Large intestine (tissue), 3 donors: ENCODE measurements around the gene RSAD2. TPM values are rescaled to one million over a fixed set of nuclear protein-coding genes. Genes with fewer than 3 reads are reported as not detected.
"Not testable (repeated sequence)": the region's sequence is repeated elsewhere in the genome, so short reads cannot be mapped to it uniquely, and the experiment has no call there.

Source experiments
- DNase-seq, 2 donors: peaks; one replicate each; pipeline versions ENCODE4 v3.0.0 to v3.0.0-alpha.2; 2013
- H3K27ac ChIP-seq: one replicate; pipeline ENCODE4 v1.5.1; 2013; ENCODE audit warnings: low read length
- H3K27me3 ChIP-seq: 2 replicates; pipeline ENCODE4 v1.6.1; 2013; ENCODE audit warnings: low read length; ENCODE audit not compliant: control insufficient read depth, insufficient read depth
- H3K36me3 ChIP-seq: 2 replicates; pipeline ENCODE4 v1.6.1; 2013; ENCODE audit warnings: low read length; ENCODE audit not compliant: control insufficient read depth, insufficient read depth
- H3K4me1 ChIP-seq: one replicate; pipeline ENCODE4 v1.6.1; 2013; ENCODE audit warnings: low read length; ENCODE audit not compliant: control insufficient read depth, insufficient read depth
- H3K4me3 ChIP-seq: one replicate; pipeline ENCODE4 v1.5.1; 2013; ENCODE audit warnings: low read length
- H3K9me3 ChIP-seq: one replicate; pipeline ENCODE4 v1.6.1; 2013; ENCODE audit warnings: mild to moderate bottlenecking, low read depth, low read length, moderate library complexity; ENCODE audit not compliant: control insufficient read depth
- WGBS: methylation state at CpG from one replicate; pipeline ENCODE4 v1.1.5; 2013; ENCODE audit warnings: low lambda C conversion rate; ENCODE audit not compliant: insufficient coverage; 5-methylcytosine and 5-hydroxymethylcytosine counted together
- polyA plus RNA-seq: library from polyadenylated mRNA; unstranded; fragments of 120-200 nt; gene quantifications from one replicate; pipeline ENCODE4 v1.2.1, GENCODE V29; 2013

Gene RSAD2
- polyA plus RNA-seq, 1 donor, result 3.7 TPM

GRCh38 chr2:6896930-6897759 is 19.6 kb downstream of the RSAD2 start:
- DNase-seq, result no peak
- no peaks in the 10 kb centered on the region for H3K36me3 ChIP-seq
- H3K27ac ChIP-seq, result no peak overlapping the region
- no peaks in the 10 kb centered on the region for H3K9me3 ChIP-seq
- no peak overlapping the region for H3K4me3 ChIP-seq
- WGBS, result 80% methylated on average over 1 of the region's 5 CpGs
- no peaks in the 10 kb centered on the region for H3K4me1 ChIP-seq
- no peaks in the 10 kb centered on the region for H3K27me3 ChIP-seq

DNA sequence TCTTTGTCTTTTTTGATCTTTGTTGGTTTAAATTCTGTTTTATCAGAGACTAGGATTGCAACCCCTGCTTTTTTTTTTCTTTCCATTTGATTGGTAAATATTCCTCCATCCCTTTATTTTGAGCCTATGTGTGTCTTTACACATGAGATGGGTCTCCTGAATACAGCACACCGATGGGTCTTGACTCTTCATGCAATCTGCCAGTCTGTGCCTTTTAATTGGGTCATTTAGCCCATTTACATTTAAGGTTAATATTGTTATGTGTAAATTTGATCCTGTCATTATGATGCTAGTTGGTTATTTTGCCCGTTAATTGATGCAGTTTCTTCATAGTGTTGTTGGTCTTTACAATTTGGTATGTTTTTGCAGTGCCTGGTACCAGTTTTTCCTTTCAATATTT is 25.0 kb downstream of the RSAD2 start:
- not testable (repeated sequence) for H3K27ac ChIP-seq, H3K9me3 ChIP-seq
- no CpG with 5 or more reads among the region's 2 CpGs for WGBS

GRCh38 chr2:6905668-6906067 is 28.1 kb downstream of the RSAD2 start:
- no peak overlapping the region for H3K27ac ChIP-seq
- DNase-seq, result no peak
- H3K27me3 ChIP-seq, result peaks cover 2% of the 10 kb centered on the region
- WGBS, result no CpG with 5 or more reads among the region's 1 CpG
- no peaks in the 10 kb centered on the region for H3K4me1 ChIP-seq
- H3K36me3 ChIP-seq, result no peaks in the 10 kb centered on the region
- no peak overlapping the region for H3K4me3 ChIP-seq
- H3K9me3 ChIP-seq, result no peaks in the 10 kb centered on the region

More for the DNA sequence above, 25.0 kb downstream of the RSAD2 start:
- not testable (repeated sequence) for H3K27me3 ChIP-seq, DNase-seq, H3K4me3 ChIP-seq, H3K36me3 ChIP-seq, H3K4me1 ChIP-seq

DNA sequence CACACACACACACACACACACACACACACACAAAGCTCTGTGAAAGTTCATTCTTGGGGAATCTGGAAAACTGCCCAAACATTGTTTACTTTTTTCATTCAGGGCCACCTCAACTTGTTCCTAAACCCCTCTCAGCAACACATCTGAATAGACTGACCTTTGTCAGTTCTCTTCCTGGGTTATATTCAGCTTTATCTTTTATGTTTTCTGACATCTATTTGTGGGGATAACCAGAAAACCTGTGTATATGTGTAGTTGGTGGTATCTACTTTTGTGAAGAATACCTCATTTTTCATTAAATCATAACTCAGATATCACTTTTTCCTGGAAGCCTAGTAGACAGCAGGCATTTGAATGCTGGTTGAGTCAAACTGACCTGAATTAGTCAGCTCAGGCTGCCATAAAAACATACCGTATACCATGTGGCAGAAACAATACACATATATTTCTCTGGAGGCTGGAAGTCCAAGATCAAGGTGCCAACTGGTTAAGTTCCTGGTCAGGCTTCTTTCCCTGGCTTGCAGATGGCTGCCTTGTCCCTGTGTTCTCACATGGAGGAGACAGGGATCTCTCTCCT is 28.7 kb downstream of the RSAD2 start:
- Histone ChIP-seq H3K4me1 (no peaks in the 10 kb centered on the region), H3K36me3 (no peaks in the 10 kb centered on the region), H3K4me3 (no peak overlapping the region), H3K9me3 (no peaks in the 10 kb centered on the region), H3K27me3 (peaks cover 2% of the 10 kb centered on the region), H3K27ac (no peak overlapping the region)
- no peak for DNase-seq
- no CpG with 5 or more reads among the region's 1 CpG for WGBS

- Histone ChIP-seq H3K27ac (no peak overlapping the region), H3K36me3 (no peaks in the 10 kb centered on the region), H3K4me1 (no peaks in the 10 kb centered on the region), H3K9me3 (no peaks in the 10 kb centered on the region), H3K27me3 (peaks cover 2% of the 10 kb centered on the region), H3K4me3 (no peak overlapping the region)
- WGBS, result 80% methylated on average over 1 of the region's 2 CpGs
- DNase-seq, result no peak
These were observed 30.7 kb downstream of the RSAD2 start for GRCh38 chr2:6908291-6908690.

DNA sequence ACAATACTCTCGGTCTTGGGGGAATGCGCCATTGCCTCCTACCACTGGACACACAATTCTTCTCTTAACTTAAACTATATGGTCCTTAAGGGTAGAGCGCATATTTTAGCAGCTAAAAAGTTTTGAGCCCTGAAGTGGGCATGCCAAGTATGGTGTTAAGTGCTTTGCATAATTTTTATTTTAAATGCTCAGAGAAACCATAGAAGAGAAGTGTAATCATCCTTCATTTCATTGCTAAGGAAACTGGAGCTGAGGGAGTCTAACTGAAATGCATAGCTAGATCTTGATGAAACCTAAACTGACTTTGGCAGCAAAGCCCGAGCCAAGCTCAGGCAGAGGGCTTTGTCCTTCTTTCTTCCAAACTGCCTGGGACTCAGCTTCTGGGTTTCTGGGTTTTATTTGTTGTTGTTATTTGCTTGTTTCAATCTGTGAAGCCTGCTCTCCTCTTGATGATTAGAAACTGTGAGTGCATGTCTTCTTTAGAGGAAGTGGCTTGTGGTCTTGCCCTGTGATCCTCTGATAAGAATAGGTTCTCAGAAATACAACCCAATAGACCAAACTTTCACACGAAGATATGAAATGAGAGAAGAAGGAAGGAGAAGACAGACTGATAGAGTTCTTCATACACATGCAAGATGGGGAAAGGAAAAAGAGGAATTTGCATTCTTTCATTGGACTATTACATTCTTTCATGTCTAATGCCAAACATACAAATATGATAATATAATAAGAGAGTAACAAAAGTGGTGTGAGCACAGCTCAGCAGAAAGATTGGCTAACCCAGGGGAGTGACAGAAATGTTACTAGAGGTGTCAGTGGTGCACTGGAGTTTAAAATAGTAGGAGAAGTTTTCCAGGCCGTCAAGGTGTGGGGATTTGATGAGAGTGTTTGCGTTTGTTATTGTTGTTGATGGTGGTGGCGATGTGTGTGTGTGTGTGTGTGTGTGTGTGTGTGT is 32.1 kb downstream of the RSAD2 start:
- 100% methylated on average over 4 of the region's 8 CpGs for WGBS
- Histone ChIP-seq H3K27ac (no peak overlapping the region), H3K9me3 (no peaks in the 10 kb centered on the region), H3K4me3 (no peak overlapping the region), H3K27me3 (peaks cover 2% of the 10 kb centered on the region), H3K36me3 (no peaks in the 10 kb centered on the region), H3K4me1 (no peaks in the 10 kb centered on the region)
- DNase-seq, result no peak

DNA sequence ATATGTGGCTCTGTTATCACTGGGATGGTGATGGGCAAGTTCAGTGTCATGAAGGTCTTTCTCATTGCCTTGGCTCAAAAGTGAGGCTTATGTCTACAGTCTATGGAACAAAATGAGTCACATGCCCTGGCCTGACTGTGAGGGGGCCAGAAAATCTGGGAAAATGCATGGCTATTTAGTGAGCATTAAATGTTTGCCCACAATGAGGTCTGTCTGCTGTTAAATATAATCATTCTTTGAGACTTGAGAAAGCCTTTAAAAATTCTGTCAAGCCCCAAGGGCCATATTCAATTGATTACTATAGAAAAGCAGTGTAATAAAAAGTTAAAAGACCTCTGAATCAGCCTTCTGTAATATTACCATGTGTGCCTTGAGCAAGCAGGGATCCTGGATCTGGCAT is 34.1 kb downstream of the RSAD2 start:
- Histone ChIP-seq H3K4me1 (peaks cover 1% of the 10 kb centered on the region), H3K36me3 (no peaks in the 10 kb centered on the region), H3K27me3 (peaks cover 2% of the 10 kb centered on the region), H3K4me3 (no peak overlapping the region), H3K27ac (no peak overlapping the region), H3K9me3 (no peaks in the 10 kb centered on the region)
- no peak for DNase-seq

- H3K4me3 ChIP-seq, result no peak overlapping the region
- peaks cover 4% of the 10 kb centered on the region for H3K4me1 ChIP-seq
- H3K9me3 ChIP-seq, result no peaks in the 10 kb centered on the region
- whole genome bisulfite sequencing, result 90% methylated on average over 2 of the region's 9 CpGs
- DNase-seq, result no peak
- peaks cover 9% of the 10 kb centered on the region for H3K27me3 ChIP-seq
- H3K27ac ChIP-seq, result no peak overlapping the region
- H3K36me3 ChIP-seq, result no peaks in the 10 kb centered on the region
These were observed 36.0 kb downstream of the RSAD2 start for GRCh38 chr2:6913415-6914157.

- Histone ChIP-seq H3K27ac (no peak overlapping the region), H3K27me3 (peaks cover 10% of the 10 kb centered on the region), H3K9me3 (no peaks in the 10 kb centered on the region), H3K4me1 (peaks cover 4% of the 10 kb centered on the region), H3K4me3 (no peak overlapping the region), H3K36me3 (no peaks in the 10 kb centered on the region)
- no CpG with 5 or more reads among the region's 3 CpGs for WGBS
- DNase-seq, result no peak
These were observed 37.3 kb downstream of the RSAD2 start for GRCh38 chr2:6914828-6915227.

GRCh38 chr2:6915399-6915798 is 37.8 kb downstream of the RSAD2 start:
- 100% methylated on average over 1 of the region's 2 CpGs for WGBS
- no peak overlapping the region for H3K27ac ChIP-seq
- H3K4me3 ChIP-seq, result no peak overlapping the region
- no peaks in the 10 kb centered on the region for H3K9me3 ChIP-seq
- H3K27me3 ChIP-seq, result peaks cover 10% of the 10 kb centered on the region
- no peak for DNase-seq
- no peaks in the 10 kb centered on the region for H3K36me3 ChIP-seq
- H3K4me1 ChIP-seq, result peaks cover 4% of the 10 kb centered on the region
